IPS-NIHi7 (cell line): ENCODE measurements around the gene GTPBP2.
"Not testable (repeated sequence)": the region's sequence is repeated elsewhere in the genome, so short reads cannot be mapped to it uniquely, and the experiment has no call there.

Experiments
- DNase-seq: peaks from one replicate; pipeline ENCODE4 v3.0.0; 2012; ENCODE audit warnings: mixed read lengths; ENCODE audit errors: extremely low spot score

Gene GTPBP2

DNA sequence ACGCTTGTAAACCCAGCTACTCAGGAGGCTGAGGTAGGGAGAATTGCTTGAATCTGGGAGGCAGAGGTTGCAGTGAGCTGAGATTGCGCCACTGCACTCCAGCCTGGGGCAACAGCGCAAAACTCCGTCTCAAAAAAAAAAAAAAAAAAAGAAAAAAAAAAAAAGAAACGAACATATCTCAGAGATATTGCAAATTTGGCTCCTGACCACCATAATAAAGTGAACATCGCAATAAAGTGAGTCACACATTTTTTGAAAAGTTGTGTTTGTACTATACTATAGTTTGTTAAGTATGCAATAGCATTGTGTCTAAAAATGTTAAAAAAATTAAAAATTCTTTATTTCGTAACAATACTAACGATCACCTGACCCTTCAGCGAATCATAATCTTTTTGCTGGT, 29.1 kb upstream of the GTPBP2 start:
- DNase-seq: no peak

DNA sequence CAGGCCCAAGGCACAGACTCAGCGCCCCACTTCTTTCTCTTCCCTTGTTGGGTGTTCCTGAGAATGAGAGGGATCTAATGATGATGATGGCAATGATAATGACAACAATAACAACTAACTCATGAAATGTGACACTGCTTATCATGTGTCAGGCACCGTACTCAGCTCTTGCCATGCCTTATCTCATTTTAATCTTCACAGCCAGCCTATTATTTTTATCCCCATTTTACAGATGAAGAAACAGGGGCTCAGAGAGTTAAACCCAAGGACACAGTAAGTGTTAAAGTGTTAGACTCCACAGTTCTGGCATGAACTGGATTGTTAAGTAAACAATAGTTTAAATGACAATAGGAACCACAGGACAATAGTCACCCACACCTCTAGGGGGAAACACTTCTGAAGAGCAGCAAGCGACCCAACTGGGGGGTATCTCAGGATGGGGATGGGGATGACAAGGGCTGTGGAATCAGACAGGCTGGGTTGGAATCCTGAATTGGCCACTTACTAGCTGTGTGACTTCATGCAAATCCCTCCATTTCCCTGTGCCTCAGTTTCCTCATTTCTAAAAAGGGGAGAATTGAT, 28.2 kb upstream of the GTPBP2 start:
- DNase-seq: no peak

DNA sequence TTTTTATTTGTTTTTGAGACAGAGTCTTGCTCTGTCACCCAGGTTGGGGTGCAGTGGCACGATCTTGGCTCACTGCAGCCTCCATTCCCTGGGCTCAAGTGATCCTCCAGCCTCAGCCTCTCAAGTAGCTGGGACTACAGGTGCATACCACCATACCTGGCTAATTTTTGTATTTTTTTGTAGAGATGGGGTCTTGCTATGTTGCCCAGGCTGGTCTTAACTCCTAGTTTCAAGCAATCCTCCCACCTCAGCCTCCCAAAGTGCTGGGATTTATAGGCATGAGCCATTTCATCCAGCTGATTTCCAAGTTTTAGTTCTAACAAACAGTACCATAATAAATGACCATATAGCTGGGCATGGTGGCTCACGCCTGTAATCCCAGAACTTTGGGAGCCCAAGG, 23.8 kb upstream of the GTPBP2 start:
- DNase-seq: not testable (repeated sequence)

DNA sequence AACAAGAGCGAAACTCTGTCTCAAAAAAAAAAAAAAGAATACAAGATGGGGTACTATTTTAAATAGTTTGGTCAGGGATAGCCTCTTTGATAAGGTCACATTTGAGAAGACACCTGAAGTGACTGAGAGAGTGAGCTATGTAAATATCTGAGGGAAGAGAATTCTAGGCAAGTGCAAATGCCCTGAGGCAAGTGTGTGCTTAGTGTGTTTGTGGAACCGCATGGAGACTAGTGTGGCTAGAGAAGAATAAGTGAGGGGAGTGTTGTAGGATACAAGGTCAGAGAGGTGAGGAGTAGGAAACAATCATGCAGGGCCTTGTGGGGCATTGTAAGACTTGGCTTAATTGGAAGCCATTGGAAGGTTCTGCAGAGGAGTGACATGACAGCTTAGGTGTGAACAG, 19.2 kb upstream of the GTPBP2 start:
- DNase-seq: no peak

DNA sequence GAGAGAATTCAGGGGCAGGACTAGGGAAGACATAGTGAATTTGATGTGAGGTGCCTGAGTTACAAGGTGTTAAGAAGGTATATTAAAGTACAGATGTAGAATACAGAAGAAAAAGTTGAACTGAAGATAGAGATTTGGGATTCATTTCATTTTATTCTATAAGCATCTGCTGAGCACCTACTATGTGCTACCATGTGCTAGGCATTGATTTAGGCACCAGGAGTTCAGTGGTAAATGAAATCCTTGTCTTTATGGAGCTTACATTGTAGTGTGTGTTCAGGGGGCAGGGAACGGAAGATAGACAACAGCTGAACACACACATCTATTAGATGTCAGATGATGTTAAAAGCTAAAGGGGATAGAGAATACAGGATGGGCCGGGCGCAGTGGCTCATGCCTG, 18.5 kb upstream of the GTPBP2 start:
- no peak for DNase-seq

DNA sequence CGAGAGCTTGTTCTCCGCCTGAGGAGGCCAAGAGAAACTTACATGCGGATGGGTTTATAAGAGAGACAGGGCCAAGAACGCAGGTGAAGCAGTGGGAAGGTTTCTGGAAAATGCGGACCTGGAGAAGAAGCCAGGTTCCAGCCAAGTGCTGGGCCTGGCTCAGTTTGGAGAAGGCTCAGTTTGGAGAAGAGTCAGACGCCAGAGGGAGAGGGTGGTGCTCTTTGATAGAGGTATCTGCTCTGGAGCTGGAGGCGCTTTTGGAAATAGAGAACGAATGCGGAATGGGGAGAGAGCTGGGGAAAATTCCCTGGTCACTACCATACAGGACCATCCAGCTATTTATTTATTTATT, 16.5 kb upstream of the GTPBP2 start:
- no peak for DNase-seq

DNA sequence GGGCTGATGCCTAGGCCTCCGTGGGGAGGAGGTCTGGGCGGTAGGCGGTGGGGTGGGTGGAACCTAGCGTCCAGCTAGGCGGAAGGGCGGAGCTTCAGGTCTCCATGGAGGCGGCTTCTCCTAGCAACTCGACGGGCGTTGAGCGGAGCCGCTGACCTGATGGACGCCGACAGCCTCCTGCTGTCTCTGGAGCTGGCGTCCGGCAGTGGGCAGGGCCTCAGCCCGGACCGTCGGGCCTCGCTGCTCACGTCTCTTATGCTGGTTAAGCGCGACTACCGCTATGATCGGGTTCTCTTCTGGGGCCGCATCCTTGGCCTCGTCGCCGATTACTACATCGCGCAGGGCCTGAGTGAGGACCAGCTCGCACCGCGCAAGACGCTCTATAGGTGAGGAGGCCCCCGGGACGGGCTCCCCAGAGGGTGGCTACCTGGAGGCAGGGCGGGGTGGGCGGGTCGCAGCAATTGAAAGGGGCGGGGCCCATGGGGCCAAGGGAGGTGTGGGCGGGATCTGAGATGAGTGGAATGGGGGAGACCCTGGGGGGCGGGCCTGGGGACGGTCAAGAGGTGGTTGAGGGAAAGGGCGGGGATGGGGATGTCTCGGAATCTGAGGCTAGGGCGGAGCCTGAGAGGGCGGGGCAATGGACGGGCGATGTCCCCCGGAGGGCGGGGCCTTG, 16.0 kb upstream of the GTPBP2 start, which contains the start of gene RSPH9:
Gene RSPH9 (plus strand): TSS at position 97 of the 673 bp plus-strand sequence. CDS start 63 bp downstream, at position 160.
- DNase-seq: peak; percentile 95

DNA sequence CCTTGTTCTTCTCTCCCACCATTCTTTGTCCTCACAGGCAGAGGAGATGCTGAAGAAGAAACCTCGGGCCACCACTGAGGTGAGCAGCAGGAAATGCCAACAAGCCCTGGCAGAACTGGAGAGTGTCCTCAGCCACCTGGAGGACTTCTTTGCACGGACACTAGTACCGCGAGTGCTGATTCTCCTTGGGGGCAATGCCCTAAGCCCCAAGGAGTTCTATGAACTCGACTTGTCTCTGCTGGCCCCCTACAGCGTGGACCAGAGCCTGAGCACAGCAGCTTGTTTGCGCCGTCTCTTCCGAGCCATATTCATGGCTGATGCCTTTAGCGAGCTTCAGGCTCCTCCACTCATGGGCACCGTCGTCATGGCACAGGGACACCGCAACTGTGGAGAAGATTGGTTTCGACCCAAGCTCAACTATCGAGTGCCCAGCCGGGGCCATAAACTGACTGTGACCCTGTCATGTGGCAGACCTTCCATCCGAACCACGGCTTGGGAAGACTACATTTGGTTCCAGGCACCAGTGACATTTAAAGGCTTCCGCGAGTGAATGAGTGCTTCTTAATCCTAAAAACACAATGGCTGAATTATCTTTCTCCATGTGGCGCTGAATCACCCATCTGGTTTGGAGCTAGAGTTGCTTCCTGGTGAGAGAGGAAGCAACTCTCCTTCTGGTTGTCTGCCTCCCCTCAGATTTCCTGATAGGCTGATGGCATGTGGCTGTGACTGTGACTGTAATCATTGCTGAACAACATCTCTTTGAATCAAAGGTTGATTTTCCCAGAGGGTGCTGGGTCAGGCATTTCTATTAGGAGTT, 11.1 kb upstream of the GTPBP2 start:
- DNase-seq: no peak

DNA sequence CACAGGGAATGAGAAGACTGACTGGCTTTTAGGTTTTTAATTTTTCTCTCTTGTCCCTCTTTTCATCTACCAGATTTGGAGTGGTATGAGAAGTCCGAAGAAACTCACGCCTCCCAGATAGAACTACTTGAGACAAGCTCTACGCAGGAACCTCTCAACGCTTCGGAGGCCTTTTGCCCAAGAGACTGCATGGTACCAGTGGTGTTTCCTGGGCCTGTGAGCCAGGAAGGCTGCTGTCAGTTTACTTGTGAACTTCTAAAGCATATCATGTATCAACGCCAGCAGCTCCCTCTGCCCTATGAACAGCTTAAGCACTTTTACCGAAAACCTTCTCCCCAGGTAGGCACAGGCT, 7.2 kb upstream of the GTPBP2 start:
- no peak for DNase-seq

DNA sequence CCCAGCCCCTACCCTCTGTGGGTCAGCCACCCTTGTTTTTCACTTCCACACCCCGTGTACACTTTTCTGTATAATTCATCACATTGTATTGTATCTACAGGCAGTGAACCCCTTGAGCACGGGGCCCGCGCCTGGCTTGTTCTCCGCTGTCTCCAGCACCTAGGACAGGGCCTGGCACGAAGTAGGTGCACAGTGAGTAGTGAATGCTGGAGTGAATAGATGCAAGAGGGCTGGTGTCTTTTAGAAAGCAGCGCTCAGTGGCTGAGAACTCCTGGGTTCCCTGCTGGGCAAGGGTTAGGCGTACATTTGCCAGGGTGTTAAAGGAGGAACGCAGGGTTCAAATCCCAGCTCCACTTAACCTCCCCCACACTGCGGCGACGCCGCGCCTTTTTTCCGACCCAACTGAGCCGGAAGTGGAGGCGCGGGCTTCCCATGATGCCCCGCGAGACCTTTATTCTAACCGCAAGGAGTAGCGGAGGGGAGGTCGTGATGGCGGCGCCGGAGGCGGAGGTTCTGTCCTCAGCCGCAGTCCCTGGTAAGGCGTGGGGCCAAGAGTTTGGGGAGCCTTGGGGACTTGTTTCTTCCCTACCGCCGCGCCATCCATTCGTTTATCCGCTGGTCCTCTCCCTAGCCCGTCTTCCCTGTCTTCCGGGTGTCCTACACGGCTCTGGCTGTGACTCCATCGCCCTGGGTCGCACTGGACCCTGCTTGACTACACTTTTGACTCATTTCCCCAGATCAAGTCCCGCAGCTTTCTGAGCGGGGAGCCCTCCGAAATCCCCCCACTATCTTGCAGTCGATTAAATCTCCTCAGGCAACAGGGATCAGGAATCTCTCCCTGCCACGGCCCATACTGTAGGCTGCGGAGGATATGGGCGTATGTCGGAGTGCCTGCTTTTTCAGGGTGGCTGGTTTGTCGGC, 6.6 kb upstream of the GTPBP2 start, which contains the start of gene MAD2L1BP:
Gene MAD2L1BP (plus strand): TSS at position 454 of the 921 bp plus-strand sequence. CDS start 36 bp downstream, at position 490.
- DNase-seq: peak; percentile 75

DNA sequence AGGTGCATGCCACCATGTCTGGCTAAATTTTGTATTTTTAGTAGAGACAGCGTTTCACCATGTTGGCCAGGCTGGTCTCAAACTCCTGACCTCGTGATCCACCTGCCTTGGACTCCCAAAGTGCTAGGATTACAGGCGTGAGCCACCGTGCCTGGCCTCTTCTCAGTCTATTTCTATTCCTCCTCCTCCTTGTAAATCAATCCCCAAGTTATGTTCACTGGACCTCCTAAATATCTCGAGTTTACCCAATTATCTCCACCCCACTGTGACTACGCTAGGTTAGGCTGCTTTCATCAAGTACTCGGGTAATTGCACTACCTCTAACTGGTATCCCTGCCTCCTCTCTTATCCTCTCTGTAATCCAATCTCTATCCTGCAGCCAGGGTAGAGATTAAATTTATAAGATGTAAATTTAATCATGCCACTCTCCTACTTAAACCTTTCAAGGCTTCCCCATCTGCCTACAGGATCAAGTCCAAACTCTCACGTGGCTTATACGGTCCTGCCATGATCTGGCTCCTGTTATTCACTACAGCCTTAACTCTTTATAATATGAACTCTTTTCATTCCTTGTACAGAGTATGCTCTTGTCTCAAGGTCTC, 5.7 kb upstream of the GTPBP2 start:
- DNase-seq: no peak

DNA sequence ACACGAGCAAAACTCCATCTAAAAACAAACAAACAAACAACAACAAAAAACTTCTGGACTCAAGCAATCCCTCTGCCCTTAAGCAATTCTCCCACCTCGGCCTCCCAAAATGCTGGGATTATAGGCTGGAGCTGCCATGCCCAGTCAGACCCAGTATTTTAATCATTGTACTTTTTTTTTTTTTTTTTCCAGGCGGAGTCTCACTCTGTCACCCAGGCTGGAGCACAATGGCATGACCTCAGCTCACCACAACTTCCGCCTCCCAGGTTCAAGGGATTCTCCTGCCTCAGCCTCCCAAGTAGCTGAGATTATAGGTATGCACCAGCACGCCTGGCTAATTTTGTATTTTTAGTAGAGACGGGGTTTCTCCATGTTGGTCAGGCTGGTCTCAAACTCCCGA, 3.9 kb upstream of the GTPBP2 start:
- not testable (repeated sequence) for DNase-seq

DNA sequence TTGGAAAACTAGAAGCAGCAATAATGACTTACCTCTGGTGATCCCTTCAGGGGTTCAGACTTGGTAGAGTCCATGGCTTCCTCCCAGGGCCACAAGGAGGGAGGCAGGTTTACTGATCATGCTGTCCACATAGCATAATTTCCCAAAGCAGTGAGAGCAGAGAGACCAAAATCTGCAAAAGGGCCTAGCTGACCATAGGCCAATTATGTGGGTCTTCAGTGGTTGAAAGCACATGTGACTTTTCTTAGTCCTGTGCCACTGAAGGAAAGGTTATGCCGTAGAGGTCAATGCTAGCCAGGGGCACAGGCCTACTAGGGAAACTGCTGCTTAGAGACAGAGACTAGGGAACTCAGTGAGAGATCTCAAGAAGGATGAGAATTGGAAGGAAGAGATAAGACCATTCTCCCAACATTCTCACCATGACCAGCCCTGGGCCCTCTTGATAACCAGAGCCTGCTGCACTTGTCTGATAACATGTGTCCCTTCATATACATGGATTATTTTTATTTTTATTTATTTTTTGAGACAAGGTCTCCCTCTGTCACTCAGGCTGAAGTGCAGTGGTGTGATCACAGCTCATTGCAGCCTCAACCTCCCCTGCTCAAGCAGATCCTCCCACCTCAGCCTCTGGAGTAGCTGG, 2.0 kb upstream of the GTPBP2 start:
- DNase-seq: no peak

DNA sequence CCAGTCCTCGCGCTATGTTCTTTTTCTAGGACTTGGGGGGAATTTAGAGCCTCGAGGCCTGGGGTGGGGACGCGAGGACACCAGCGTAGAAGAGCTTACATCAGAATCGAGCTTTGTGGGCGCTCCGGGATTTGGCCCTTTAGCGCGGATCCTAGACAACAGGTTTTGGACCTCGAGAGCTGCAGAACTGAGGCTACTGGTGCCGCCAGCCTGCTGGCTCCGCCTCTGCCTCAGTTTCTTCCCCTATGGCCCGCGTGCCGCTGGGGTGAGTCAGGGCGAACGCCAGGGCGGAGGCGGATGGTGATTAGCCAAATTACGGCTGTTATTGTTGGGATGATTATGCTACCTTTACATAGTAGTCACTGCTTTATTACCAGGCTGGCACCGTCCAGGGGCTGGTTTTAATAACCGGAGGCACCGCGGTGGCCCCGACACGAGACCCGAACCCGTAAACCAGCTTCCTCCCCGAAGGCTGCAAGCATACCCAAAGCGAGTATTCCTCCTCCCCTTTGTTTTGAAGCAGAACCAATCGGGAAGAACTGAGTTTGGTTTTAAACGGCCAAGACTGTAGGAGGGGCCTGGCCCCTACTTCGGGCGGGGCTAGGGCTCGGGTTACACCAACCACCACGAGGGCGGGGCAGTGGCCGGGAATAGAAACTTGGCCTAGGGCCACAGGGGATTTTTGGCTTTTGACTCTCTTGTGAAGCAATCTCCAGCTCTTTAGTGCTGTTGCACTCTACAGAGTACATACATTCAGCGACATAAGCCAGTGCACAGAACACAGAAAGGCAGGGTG, 639 bp upstream of the GTPBP2 start:
- peak; percentile 97 for DNase-seq

DNA sequence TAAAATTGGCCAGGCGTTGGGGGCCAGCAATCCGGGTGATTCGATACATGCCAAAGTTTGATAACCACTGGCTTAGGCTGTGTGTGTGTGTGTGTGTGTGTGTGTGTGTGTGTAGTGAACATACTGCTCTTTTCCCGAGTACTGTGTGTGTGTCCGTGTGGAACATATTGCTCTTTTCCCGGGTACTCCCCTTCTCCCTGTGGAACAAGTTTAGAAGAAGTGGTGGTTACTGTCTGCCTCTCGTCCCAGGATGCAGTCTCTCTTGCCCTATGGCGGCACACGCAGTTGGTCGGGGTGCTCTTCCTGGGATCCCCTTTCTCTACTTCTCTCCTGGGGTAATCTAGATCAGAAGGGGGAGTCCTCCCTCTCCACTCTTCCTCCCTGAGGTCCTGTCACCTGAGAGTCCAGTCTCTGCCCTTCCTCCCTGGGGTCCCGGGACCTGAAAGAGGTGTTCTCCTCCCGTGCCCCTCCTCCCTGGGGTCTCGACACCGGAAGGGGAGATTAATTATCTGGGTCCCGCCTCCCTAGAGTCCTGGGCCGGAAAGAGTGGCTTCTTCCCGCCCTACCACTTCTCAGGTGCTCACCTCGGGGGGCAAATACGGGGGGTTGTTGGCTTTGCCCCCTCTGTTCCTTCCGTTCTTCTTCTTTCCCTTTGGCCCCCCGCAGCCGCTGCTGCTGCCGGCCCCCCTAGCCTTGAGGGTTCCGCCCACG, 516 bp downstream of the GTPBP2 start:
- peak; percentile 81 for DNase-seq

DNA sequence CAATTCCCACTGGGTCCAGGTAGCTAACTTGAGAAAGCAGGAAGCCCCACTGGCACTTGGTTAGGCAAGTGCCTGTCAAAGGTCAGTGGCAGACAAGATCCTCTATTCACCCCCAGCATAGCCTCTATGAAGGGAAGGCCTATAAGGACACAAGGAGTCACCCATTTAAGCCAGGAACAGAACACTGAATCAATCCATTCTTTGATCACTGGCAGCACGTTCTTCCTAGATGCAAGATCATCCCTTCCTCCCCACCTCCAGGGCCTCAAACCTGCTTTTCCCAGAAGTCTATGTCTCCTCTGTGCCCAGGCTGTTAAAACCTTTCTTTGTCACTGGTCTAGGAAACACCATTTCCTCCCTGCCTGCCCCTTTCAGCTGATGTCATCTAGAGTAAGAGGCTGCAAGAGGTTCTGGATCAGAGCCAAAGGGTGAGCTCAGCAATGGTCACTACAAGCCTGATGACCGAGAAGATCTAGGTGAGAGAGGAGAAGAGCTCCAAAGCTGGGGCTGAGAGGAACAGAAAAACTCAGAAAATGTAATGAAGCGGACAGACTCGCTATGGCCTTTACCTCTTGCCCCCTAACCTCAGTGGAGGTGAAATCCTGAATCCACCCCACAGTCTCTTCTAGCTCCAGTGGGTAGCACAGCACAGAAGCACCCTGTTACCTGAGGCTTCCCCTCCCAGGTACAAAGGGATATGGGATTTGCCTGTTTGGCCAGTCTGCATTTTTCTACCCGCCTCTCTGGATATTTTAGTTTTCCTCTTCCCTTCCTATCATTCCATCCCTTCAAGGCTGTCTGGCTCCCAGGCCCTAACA, 1.8 kb downstream of the GTPBP2 start:
- DNase-seq: no peak

DNA sequence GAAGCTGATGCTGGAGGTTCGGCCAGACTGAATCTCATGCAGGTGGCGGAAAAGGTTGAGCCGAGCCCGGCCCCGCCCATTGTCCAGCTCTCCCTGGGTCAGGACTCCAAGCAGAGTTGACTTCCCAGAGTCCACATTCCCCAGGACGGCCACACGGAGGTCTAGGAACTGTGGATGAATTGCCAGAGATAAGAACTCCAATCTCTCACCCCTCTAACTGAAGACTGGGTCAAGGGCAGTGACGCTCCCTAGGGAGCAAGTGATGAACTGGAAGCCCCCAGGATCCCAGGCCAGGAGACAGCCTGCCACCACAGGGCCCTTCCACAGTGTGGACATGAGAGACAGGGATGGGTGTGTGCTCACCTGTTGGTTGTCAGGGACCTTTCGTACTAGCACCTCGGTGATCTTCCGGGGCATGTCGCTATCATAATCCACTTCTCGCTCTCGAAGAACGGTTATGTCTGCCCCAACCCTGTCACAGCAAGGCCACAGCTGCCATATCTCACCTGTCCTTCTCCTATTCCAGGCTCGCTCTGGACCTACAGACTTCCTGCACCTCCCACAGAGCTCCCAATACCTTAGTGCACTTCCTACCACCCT, 3.6 kb downstream of the GTPBP2 start:
- no peak for DNase-seq

DNA sequence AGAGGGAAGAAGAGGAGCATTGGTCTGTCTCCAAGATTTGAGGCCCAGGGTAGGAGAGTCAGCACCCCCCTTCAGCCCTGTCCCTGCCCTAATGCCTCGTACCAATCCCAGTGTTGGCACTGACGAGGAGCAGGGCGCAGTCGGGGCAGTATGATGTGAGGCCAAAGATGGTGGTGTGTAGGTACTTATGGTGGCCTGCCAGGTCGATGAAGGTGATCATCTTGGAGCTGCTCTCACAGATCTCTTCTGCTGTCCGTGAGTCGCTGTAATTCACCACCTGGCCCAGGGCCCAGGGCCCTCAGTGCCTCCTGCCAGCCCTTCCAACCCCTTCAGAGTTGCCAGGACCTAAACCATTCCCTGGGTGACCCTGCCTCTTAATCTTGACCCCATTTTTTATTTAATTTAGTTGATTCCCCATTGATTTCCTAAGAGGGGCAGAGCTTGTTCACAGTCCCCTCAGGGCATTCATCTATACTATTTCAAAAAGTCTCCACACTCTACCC, 4.2 kb downstream of the GTPBP2 start:
- no peak for DNase-seq
